CD4-positive, alpha-beta T cell treated with Interleukin-15 for 1 hour (primary cell): Measurements from ENCODE around the gene RAB6A.
A peak's percentile ranks its signal among the peaks of the same experiment; 100 is the strongest.
"Not testable (repeated sequence)": the region's sequence is repeated elsewhere in the genome, so short reads cannot be mapped to it uniquely, and the experiment has no call there.

Experiments
- DNase-seq: peaks from one replicate; pipeline ENCODE4 v3.0.0-alpha.2; 2020

RAB6A gene

DNA sequence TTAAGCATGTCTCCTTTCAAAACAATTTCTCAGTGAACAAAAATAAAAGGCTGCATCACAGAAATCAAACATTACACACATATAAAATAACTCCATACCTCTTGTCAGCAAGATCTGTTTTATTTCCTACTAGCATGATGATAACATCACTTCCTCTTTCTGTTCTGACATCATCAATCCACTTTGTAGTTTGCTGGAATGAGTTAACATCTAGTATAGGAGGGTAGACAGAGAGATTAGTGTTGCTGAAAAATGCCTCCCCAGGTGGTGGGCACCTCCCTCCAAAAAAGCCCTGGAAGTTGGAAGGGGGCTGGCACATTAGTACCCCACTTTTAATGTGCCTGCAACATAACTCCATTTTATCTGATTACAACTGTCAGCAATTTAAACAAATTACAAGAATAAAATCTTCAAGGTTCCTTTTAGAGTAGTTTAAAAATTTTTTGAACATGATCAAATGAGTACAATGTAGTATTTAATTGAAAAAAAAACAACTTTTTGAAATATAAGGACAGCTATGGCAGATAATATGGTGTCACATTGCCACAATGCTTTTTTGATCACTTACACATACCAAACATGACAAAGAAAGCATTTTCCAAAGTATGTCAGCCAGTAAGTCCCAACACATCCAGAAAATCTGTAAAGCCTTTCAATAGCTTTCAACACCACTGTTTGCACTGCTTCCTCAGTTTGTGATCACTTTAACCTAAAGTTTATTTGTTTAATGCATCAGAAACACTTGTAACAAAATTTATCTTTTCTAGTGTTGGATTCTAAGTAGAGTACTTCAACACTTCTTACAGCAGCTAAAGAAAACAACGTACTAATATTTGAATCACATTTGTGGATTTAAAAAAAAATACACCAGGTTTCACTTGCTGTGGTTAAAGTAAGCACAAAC lies 44.5 kb downstream of the RAB6A start:
- DNase-seq, result no peak

- no peak for DNase-seq
Measured at GRCh38 chr11:73715541-73715940, 45.3 kb downstream of the RAB6A start.

DNA sequence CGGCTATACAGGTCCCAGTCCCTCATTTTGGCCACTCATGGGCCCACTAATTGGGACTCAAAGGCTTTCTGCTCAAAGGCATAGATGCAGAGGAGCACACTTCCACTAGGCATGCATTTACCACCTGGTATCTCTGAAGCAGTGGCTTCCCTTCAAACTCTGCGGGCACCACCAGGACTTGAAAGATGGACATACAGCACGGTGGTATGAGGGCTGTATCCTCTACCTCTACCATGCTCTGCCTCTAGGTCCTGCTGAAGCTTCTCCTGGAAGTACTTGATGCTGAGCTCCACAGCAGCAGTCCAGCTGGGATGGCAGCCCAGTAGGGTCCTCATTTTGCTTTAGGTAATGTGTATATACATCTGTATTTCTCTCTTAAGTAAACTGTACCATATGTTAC lies 49.9 kb downstream of the RAB6A start:
- DNase-seq, result no peak

DNA sequence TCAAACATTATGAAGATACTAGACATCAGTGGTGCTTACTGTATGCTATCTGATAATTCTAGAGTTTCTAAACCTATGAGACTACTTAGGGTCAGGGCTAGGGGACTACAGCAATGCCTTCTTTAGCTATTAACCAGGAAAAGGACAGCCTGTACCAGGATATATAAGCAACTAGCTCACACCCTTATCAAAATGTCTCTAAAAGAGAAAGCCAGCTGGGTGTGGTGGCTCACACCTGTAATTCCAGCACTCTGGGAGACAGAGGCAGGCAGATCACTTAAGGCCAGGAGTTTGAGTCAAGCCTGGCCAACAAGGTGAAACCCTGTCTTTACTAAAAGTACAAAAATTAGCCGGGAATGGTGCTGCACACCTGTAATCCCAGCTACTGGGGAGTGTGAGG lies 55.8 kb downstream of the RAB6A start:
- DNase-seq, result no peak

DNA sequence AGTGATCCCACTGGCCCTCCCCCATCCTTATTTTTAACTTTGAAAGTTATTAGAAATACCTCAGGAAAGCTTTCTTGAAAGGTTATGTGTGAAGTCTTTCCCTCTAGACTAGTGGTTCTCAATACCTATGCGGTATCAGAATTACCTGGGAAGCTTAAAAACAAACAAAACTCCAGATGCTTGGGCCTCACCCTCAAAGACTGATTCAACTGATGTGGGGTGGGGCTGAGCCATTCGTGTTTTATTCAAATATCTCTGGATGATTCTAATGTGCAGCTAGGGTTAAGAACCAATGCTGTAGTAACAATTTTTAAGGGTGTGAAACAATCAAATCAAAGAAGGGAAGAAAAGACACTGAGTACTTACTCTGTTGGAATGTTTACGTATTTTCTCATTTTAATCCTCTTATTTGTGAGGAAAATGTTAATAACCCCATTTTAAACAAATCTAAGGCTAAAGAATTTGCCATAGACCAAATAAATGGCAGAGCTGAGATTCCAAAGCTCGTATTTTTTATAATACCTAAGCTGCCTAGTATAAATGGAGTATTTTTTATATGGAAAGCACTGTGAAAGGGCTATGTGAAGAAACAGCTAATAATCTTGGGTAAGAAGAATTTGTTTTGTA lies 66.9 kb downstream of the RAB6A start:
- DNase-seq, result no peak

DNA sequence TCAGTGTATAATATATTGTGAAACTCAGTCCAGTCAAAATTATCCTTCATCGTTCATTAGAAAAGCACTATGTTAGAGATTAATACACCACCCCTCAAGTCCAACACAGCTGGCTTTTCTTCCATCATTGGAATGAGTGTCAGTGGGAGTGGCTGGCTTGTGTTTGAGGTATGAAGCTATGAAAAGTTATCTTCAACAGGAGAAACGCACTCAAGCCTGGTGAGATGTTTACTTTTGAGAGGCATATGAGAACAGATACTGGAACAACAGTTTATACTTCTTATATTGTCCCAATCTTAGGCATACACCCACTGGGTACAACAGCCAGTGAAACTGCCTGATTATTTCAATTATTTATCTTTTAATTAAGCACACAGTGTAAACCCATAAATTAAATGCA lies 80.2 kb downstream of the RAB6A start:
- no peak for DNase-seq

- not testable (repeated sequence) for DNase-seq
Measured at GRCh38 chr11:73676552-73676951, 84.3 kb downstream of the RAB6A start.

- no peak for DNase-seq
Measured at GRCh38 chr11:73671701-73672100, 89.2 kb downstream of the RAB6A start.

GRCh38 chr11:73670808-73671207 lies 90.1 kb downstream of the RAB6A start:
- DNase-seq, result no peak

GRCh38 chr11:73667891-73668290 lies 93.0 kb downstream of the RAB6A start:
- no peak for DNase-seq

DNA sequence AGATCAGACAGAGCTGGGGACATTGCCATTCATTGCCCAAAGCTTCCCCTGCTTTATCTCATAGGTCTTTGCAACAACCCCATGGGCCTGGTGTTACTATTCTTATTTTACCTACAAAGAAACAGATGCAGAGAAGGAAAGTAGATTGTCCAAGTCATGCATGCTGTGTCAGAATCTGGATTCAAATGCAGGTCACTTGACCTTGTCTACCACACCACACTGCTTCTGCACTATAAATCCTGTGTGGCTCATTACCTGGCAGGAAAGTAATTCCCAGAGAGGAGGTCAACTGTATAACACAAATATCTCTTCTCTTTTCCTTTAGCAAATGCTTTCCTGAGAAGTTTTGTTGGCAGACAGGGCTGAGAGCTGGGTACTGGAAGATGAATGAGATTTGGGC lies 96.0 kb downstream of the RAB6A start:
- no peak for DNase-seq

- DNase-seq, result no peak
Measured at GRCh38 chr11:73663604-73664495, 97.0 kb downstream of the RAB6A start.

- DNase-seq, result no peak
Measured at GRCh38 chr11:73662445-73663157, 98.3 kb downstream of the RAB6A start.

- peak; percentile 80 for DNase-seq
Measured at GRCh38 chr11:73661035-73661628, 99.7 kb downstream of the RAB6A start.

- DNase-seq, result no peak
Measured at GRCh38 chr11:73660497-73661034, 100.3 kb downstream of the RAB6A start.

GRCh38 chr11:73659961-73660360 lies 100.9 kb downstream of the RAB6A start:
- DNase-seq, result no peak

- no peak for DNase-seq
Measured at GRCh38 chr11:73656985-73657384, 103.9 kb downstream of the RAB6A start.

- DNase-seq, result no peak
Measured at GRCh38 chr11:73655686-73656085, 105.2 kb downstream of the RAB6A start.

DNA sequence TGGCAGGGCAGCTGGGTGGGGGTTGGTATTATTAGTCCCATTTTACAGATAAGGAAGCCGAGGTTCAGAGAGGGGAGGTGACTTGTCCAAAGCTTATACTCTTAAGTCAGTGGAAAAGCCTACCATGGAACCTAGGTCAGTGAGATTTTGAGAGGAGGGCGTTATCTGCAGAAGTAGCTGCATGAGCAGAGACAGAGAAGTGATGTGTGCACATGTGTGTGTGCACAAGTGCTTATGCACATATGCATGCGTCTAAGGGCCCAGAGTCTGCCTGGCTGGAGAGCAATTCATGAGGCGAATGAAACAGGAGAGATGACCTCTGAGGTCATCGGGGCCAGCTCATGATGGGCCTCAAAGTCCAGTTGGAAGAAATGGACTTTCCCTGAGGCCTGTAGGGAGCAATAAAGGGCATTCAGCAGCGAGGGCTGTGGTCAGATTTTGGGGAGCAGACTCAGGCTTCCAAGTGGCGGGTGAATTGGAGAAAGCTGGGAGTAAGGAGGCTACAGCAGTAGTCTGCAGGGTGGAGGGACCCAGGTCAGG lies 106.3 kb downstream of the RAB6A start:
- no peak for DNase-seq

DNA sequence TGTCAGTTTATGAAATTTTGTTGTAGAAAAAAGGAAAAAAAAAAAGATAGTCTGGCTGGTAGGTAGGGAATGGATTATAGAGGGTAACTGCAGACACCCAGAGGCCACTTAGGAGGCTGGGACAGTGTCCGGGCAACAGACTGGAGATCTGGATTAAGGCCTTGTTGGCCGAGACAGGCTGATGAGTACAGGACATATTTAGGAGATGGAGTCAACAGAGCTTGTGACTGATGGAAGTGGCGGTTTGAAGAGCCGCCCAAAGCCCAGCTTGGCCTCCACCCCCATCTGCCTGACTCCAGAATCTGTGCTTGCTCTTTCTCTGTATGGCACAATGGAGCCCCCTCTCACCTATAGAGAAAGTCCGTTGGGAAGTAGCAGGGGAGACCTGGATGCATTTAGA lies 106.9 kb downstream of the RAB6A start:
- no peak for DNase-seq

DNA sequence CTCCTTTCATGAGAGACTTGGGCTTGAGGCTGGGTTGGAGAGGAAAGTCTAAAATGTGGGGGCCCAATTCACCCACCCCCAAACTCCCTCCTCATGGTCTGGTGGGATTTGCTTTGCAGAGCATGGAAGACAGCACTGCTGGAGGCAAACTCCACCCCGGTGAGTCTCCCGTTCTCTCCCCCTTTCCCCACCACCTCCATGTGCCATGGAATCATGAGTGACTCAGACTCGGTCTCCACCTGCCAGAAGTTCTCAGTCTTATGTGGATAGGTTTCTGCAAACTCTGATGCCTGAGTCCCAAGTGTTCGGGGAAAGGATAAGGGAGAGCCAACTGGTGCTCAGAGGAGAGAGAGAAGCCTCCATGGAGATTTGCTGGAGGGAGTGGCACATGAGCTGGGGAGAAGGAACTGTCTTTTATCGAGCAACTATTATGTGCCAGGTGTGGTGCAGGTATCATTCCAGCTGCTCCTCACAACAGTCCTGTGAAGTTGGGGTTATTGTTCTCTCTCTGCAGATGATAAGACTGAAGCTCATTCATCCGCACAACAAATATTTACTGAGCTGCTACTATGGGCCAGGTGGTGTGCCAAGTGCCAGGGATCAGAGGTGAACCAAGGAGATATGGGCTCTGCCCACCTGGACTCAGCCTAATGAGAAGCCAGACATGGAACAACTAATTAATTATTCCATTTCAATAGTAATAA lies 107.9 kb downstream of the RAB6A start:
- DNase-seq, result no peak
